ENCODE data around the gene ATP5F1B.

ATP5F1B gene

DNA sequence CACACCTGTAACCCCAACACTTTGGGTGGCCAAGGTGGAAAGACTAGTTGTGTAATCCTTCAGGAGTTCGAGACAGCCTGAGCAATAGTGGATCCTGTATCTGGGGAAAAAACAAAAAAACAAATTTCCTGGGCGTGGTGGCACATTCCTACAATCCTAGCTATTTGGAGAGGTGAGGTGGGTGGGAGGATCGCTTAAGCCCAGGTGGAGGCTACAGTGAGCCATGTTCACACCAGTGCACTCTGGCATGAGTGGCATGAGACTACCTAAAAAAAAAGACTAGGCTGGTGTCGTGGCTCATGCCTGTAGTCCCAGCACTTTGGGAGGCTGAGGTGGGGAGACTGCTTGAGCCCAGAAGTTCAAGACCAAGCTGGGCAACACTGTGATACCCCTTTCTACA, 25.1 kb upstream of the ATP5F1B start:
- H3K9ac ChIP-seq (ENCODE audit: low read length) = no peak overlapping the region
- no peak overlapping the region for H3K4me3 ChIP-seq (ENCODE audit: low read length)
- no peak overlapping the region for H3K4me2 ChIP-seq (ENCODE audit: low read depth, low read length)
- H3F3A ChIP-seq (ENCODE audit: insufficient read depth, low read length) = peaks cover 26% of the 10 kb centered on the region
- H3K27ac ChIP-seq (ENCODE audit: low read length) = no peak overlapping the region
- H3K9me2 ChIP-seq (replicated peaks; ENCODE audit: insufficient read depth, low read length) = no peaks in the 10 kb centered on the region
- no peak for DNase-seq
- no peaks in the 10 kb centered on the region for H3K4me1 ChIP-seq (ENCODE audit: low read length)
- no peaks in the 10 kb centered on the region for H3K27me3 ChIP-seq (replicated peaks; ENCODE audit: insufficient read depth, low read length)
- peaks cover 36% of the 10 kb centered on the region for H4K20me1 ChIP-seq (ENCODE audit: insufficient read depth, low read length)
- TF ChIP-seq EZH2 (optimal IDR thresholded peaks at IDR 0.05; ENCODE audit: low read depth, low read length) = no peak
- H3K79me2 ChIP-seq (ENCODE audit: low read length) = peaks cover 99% of the 10 kb centered on the region
- H3K36me3 ChIP-seq (replicated peaks; ENCODE audit: insufficient read depth, low read length) = peaks cover 39% of the 10 kb centered on the region
- no peaks in the 10 kb centered on the region for H3K9me3 ChIP-seq (replicated peaks; ENCODE audit: insufficient read depth, low read length)
- H2AFZ ChIP-seq (ENCODE audit: low read length) = no peak overlapping the region

DNA sequence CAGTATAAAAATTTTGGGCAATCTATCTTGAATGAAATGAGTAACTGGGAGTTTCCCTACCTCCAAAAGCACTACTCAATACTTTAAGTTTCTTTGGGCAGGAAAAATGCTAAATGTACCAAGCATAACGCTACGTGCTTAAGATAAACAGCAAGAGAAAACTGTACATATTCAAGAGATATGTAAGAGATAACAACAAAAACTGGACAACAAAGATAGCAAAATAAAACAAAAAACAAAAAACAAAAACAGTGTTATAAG, 22.3 kb upstream of the ATP5F1B start:
- Histone ChIP-seq H3K4me1 (ENCODE audit: low read length) (no peaks in the 10 kb centered on the region), H3K9ac (ENCODE audit: low read length) (no peak overlapping the region), H3K36me3 (replicated peaks; ENCODE audit: insufficient read depth, low read length) (peaks cover 52% of the 10 kb centered on the region), H3K4me3 (ENCODE audit: low read length) (no peak overlapping the region), H3K79me2 (ENCODE audit: low read length) (peaks cover 86% of the 10 kb centered on the region), H3K9me3 (replicated peaks; ENCODE audit: insufficient read depth, low read length) (no peaks in the 10 kb centered on the region), H3K9me2 (replicated peaks; ENCODE audit: insufficient read depth, low read length) (no peaks in the 10 kb centered on the region), H3K27me3 (replicated peaks; ENCODE audit: insufficient read depth, low read length) (no peaks in the 10 kb centered on the region), H2AFZ (ENCODE audit: low read length) (no peak overlapping the region), H3K27ac (ENCODE audit: low read length) (no peak overlapping the region), H3K4me2 (ENCODE audit: low read depth, low read length) (no peak overlapping the region), H4K20me1 (ENCODE audit: insufficient read depth, low read length) (peaks cover 18% of the 10 kb centered on the region), H3F3A (ENCODE audit: insufficient read depth, low read length) (peaks cover 33% of the 10 kb centered on the region)
- TF ChIP-seq EZH2 (optimal IDR thresholded peaks at IDR 0.05; ENCODE audit: low read depth, low read length) (no peak), EZH2phosphoT487 (IDR thresholded peaks at IDR 0.05; ENCODE audit: low read length) (no peak), CTCF (IDR thresholded peaks at IDR 0.05; ENCODE audit: low read length) (no peak)
- no peak for DNase-seq

- H3K9me2 ChIP-seq (replicated peaks; ENCODE audit: insufficient read depth, low read length) = no peaks in the 10 kb centered on the region
- H3K4me1 ChIP-seq (ENCODE audit: low read length) = no peaks in the 10 kb centered on the region
- no peaks in the 10 kb centered on the region for H3K9me3 ChIP-seq (replicated peaks; ENCODE audit: insufficient read depth, low read length)
- TF ChIP-seq EZH2phosphoT487 (IDR thresholded peaks at IDR 0.05; ENCODE audit: low read length) (no peak), EZH2 (optimal IDR thresholded peaks at IDR 0.05; ENCODE audit: low read depth, low read length) (no peak)
- peaks cover 26% of the 10 kb centered on the region for H3K79me2 ChIP-seq (ENCODE audit: low read length)
- no peak overlapping the region for H3K4me3 ChIP-seq (ENCODE audit: low read length)
- no peaks in the 10 kb centered on the region; the same call in 1 of the 2 replicates for H4K20me1 ChIP-seq (ENCODE audit: insufficient read depth, low read length)
- H3K27me3 ChIP-seq (replicated peaks; ENCODE audit: insufficient read depth, low read length) = no peaks in the 10 kb centered on the region
- H3K27ac ChIP-seq (ENCODE audit: low read length) = no peak overlapping the region
- no peak overlapping the region for H2AFZ ChIP-seq (ENCODE audit: low read length)
- H3K36me3 ChIP-seq (replicated peaks; ENCODE audit: insufficient read depth, low read length) = peaks cover 19% of the 10 kb centered on the region
- no peak overlapping the region for H3K9ac ChIP-seq (ENCODE audit: low read length)
- H3F3A ChIP-seq (ENCODE audit: insufficient read depth, low read length) = peaks cover 68% of the 10 kb centered on the region
- H3K4me2 ChIP-seq (ENCODE audit: low read depth, low read length) = no peak overlapping the region
- DNase-seq = no peak
Measured at GRCh38 chr12:56661979-56662638, 16.3 kb upstream of the ATP5F1B start.

DNA sequence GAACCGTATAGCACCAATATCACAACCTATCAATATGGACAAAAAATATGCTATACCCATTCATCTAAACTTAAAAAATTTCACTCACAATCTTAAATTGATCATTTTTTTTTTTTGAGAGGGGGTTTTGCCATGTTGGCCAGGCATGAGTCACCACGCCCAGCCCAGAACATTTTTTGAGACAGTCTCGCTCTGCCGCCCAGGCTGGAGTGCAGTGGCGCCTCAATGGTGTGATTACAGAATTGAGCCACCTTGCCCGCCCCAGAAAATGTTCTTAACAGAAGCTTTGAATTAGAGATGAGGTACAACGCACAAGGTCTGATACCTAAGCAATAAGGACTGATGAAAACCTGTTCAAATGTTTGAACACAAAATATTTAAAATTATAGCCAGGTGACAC, 15.8 kb upstream of the ATP5F1B start:
- Histone ChIP-seq H3F3A (ENCODE audit: insufficient read depth, low read length) (peaks cover 68% of the 10 kb centered on the region), H4K20me1 (ENCODE audit: insufficient read depth, low read length) (no peaks in the 10 kb centered on the region; the same call in 1 of the 2 replicates), H3K27me3 (replicated peaks; ENCODE audit: insufficient read depth, low read length) (no peaks in the 10 kb centered on the region), H3K4me3 (ENCODE audit: low read length) (no peak overlapping the region), H3K79me2 (ENCODE audit: low read length) (peaks cover 21% of the 10 kb centered on the region), H3K9me2 (replicated peaks; ENCODE audit: insufficient read depth, low read length) (no peaks in the 10 kb centered on the region), H3K4me2 (ENCODE audit: low read depth, low read length) (no peak overlapping the region), H2AFZ (ENCODE audit: low read length) (no peak overlapping the region), H3K9me3 (replicated peaks; ENCODE audit: insufficient read depth, low read length) (no peaks in the 10 kb centered on the region), H3K9ac (ENCODE audit: low read length) (no peak overlapping the region), H3K36me3 (replicated peaks; ENCODE audit: insufficient read depth, low read length) (peaks cover 19% of the 10 kb centered on the region), H3K4me1 (ENCODE audit: low read length) (no peaks in the 10 kb centered on the region), H3K27ac (ENCODE audit: low read length) (no peak overlapping the region)
- TF ChIP-seq EZH2phosphoT487 (IDR thresholded peaks at IDR 0.05; ENCODE audit: low read length) (no peak), EZH2 (optimal IDR thresholded peaks at IDR 0.05; ENCODE audit: low read depth, low read length) (no peak), CTCF (IDR thresholded peaks at IDR 0.05; ENCODE audit: low read length) (no peak)
- no peak for DNase-seq

Data from MM.1S (cell line).